ENCODE data around the gene ADGRG6.

The ADGRG6 gene

DNA sequence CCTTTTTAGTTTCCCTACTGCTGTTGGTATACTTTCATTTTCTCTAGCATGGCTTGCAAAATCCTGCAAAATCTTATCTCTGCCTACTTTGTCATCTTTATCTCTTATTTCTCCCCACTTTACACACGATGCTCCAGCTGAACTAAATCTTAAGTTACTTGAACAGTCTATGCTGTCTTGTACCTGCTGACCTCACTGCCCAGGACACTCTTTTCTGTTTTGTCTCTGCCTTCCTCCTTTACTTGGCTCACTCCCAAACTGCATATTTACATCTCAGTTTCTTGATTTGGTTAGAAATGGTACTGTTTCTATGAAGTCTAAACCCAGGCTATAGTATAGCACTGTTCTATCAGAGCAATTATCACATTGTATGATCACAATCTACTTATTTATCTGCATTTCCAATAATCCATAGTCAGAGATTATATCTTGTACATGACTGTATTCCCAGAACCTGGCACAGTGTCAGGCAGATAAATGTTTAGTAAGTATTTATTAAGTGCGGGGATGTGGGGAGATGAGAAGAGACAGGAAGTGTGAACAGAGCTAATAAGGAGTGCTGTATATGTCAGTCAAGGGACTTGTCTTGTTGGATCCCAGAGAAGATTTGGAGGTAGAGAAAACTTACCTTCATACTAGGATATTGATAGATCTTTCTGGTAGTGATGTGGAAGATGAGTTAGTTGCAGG lies 57.6 kb downstream of the ADGRG6 start:
- no peak overlapping the region for H3K27ac ChIP-seq
- H3K9ac ChIP-seq (ENCODE audit: insufficient read length) = no peak overlapping the region
- H3K36me3 ChIP-seq (ENCODE audit: insufficient read depth, low read length) = no peaks in the 10 kb centered on the region
- no peak overlapping the region for H3K4me3 ChIP-seq
- no peak for DNase-seq (ENCODE audit: low read depth, low spot score)
- TF ChIP-seq POLR2AphosphoS5 (IDR thresholded peaks at IDR 0.05; ENCODE audit: borderline replicate concordance, low read depth, low read length) (no peak), EZH2 (IDR thresholded peaks at IDR 0.05) (no peak), FOXP2 (optimal IDR thresholded peaks at IDR 0.05; ENCODE audit: control extremely low read depth, extremely low read length, insufficient read depth) (no peak)
- no peaks in the 10 kb centered on the region for H3K9me3 ChIP-seq (ENCODE audit: low read depth, low read length)

DNA sequence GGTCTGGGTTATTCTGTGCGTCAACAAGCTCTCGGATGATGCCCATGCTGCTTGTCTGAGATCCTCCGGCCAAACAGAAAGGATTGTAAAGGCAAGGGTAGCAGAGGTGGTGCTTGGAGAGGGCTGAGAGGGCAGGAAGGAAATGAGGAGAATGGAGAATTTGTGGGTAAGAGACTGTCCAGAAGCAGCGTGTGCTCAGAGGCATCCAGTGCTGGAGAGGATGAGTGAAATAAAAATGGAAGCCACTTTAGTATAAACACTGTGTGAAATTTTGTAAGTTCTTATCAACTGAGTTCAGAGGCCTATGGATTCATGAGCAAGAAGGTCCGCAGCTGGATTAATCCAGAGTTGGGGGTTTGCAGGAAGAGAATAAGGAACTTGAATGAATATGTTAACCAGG lies 59.5 kb downstream of the ADGRG6 start:
- no peak overlapping the region for H3K4me3 ChIP-seq
- H3K27ac ChIP-seq = no peak overlapping the region
- TF ChIP-seq POLR2AphosphoS5 (IDR thresholded peaks at IDR 0.05; ENCODE audit: borderline replicate concordance, low read depth, low read length) (no peak), EZH2 (IDR thresholded peaks at IDR 0.05) (no peak), FOXP2 (optimal IDR thresholded peaks at IDR 0.05; ENCODE audit: control extremely low read depth, extremely low read length, insufficient read depth) (no peak)
- no peak overlapping the region for H3K9ac ChIP-seq (ENCODE audit: insufficient read length)
- no peaks in the 10 kb centered on the region for H3K36me3 ChIP-seq (ENCODE audit: insufficient read depth, low read length)
- no peaks in the 10 kb centered on the region for H3K9me3 ChIP-seq (ENCODE audit: low read depth, low read length)
- DNase-seq (ENCODE audit: low read depth, low spot score) = no peak

DNA sequence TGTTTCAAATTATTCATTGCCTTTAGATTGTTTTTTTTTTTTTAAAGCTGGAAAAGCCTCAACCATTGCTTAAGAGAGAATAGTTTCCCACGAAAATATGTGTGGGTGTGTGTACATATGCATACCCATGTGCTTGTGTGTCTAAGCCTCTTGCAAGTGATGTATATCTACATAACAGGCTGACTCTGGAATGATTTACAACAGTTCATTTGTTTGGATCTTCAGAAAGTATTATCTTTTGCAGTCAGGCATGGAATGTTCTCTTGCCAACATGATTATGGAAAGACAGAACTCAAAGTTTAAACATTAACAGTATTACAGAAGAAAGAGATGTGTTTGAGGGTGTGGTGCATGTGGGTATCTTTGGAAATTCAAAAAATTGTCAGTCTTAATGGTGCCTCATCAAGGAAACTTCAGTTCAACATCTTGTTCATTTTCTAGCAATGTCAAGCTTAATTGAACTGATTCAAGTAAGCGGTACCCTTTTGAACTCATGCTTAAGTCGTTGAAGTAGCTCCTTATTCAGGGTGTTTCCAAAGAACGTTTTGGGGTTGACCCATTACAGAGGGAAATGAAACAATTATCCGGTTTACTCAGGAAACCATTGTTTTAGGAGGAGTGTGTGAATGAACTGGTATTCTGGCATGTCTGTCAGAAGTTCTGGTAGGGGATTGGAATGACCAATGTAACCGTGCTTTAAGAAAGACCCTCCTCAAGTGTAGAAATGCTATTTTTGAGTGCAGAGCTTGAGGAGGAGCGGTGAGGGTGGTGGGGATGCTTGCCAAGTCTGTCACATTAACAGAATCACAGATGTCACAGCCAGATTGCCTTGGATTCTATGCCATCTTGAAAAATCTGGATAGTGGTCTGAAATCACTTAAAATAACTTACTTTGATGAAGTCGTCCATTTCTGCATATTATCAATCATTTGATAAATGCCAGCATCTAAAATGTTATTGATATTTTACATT lies 60.3 kb downstream of the ADGRG6 start:
- Histone ChIP-seq H3K36me3 (ENCODE audit: insufficient read depth, low read length) (no peaks in the 10 kb centered on the region), H3K27ac (no peak overlapping the region), H3K4me3 (no peak overlapping the region), H3K9ac (ENCODE audit: insufficient read length) (no peak overlapping the region), H3K9me3 (ENCODE audit: low read depth, low read length) (no peaks in the 10 kb centered on the region)
- TF ChIP-seq FOXP2 (optimal IDR thresholded peaks at IDR 0.05; ENCODE audit: control extremely low read depth, extremely low read length, insufficient read depth) (no peak), EZH2 (IDR thresholded peaks at IDR 0.05) (no peak), POLR2AphosphoS5 (IDR thresholded peaks at IDR 0.05; ENCODE audit: borderline replicate concordance, low read depth, low read length) (no peak)
- no peak for DNase-seq (ENCODE audit: low read depth, low spot score)

DNA sequence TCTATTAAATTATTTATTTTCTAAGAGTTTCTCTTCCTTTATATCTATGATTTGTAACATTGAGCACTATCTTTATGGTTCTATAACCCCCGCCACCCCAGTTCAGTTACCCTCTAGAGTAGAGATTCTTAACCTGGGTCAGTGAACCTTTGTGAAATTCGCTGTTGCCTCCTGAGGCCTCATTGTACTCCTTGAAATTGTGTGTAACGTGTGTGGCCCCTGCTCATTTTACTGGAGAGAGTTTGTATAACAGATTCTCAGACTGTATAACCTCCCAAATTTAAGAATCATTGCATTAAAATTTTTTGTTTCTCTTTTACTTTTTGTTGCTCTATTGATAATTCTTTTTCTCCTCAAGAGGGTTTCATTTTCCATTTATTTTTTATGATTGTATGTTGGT lies 65.3 kb downstream of the ADGRG6 start:
- H3K4me3 ChIP-seq = no peak overlapping the region
- no peaks in the 10 kb centered on the region for H3K36me3 ChIP-seq (ENCODE audit: insufficient read depth, low read length)
- TF ChIP-seq FOXP2 (optimal IDR thresholded peaks at IDR 0.05; ENCODE audit: control extremely low read depth, extremely low read length, insufficient read depth) (no peak), EZH2 (IDR thresholded peaks at IDR 0.05) (no peak), POLR2AphosphoS5 (IDR thresholded peaks at IDR 0.05; ENCODE audit: borderline replicate concordance, low read depth, low read length) (no peak)
- no peak overlapping the region for H3K27ac ChIP-seq
- H3K9ac ChIP-seq (ENCODE audit: insufficient read length) = no peak overlapping the region
- DNase-seq (ENCODE audit: low read depth, low spot score) = no peak
- H3K9me3 ChIP-seq (ENCODE audit: low read depth, low read length) = no peaks in the 10 kb centered on the region

DNA sequence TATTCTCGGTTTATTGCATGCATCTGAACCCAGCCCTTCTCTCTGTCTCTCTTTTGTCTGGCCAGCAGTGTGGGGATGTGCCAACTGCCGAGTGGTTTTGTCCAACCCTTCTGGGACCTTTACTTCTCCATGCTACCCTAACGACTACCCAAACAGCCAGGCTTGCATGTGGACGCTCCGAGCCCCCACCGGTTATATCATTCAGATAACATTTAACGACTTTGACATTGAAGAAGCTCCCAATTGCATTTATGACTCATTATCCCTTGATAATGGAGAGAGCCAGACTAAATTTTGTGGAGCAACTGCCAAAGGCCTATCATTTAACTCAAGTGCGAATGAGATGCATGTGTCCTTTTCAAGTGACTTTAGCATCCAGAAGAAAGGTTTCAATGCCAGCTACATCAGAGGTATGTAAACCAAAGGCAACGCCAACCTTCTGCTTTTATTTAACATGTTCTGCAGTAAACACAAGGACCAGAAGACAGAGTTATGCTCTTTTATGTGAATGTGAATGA lies 65.8 kb downstream of the ADGRG6 start:
- no peak for DNase-seq (ENCODE audit: low read depth, low spot score)
- Histone ChIP-seq H3K9ac (ENCODE audit: insufficient read length) (no peak overlapping the region), H3K9me3 (ENCODE audit: low read depth, low read length) (no peaks in the 10 kb centered on the region), H3K4me3 (no peak overlapping the region), H3K27ac (no peak overlapping the region), H3K36me3 (ENCODE audit: insufficient read depth, low read length) (no peaks in the 10 kb centered on the region)
- TF ChIP-seq EZH2 (IDR thresholded peaks at IDR 0.05) = no peak
- no peak for TF ChIP-seq FOXP2 (optimal IDR thresholded peaks at IDR 0.05; ENCODE audit: control extremely low read depth, extremely low read length, insufficient read depth)
- TF ChIP-seq POLR2AphosphoS5 (IDR thresholded peaks at IDR 0.05; ENCODE audit: borderline replicate concordance, low read depth, low read length) = no peak

DNA sequence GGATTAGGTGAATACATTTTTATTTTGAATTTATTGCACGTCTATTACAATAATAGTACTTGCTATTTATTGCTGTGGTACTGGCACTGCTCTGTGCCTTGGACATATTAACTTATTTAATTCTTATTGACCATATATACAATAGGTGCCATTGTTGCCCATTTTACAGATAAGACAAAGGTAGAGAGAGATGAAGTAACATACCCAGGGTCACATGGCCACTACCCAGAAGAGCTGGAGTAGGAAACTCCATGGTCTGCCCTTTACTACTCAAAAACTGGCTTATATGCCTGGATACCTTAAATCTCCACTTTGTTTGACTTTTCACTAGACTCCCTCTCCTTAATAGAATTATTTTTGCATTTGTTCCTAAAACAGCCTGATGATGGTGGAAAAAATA lies 67.5 kb downstream of the ADGRG6 start:
- Histone ChIP-seq H3K9me3 (ENCODE audit: low read depth, low read length) (no peaks in the 10 kb centered on the region), H3K4me3 (no peak overlapping the region), H3K9ac (ENCODE audit: insufficient read length) (no peak overlapping the region), H3K27ac (no peak overlapping the region), H3K36me3 (ENCODE audit: insufficient read depth, low read length) (no peaks in the 10 kb centered on the region)
- TF ChIP-seq POLR2AphosphoS5 (IDR thresholded peaks at IDR 0.05; ENCODE audit: borderline replicate concordance, low read depth, low read length) = no peak
- TF ChIP-seq FOXP2 (optimal IDR thresholded peaks at IDR 0.05; ENCODE audit: control extremely low read depth, extremely low read length, insufficient read depth) = no peak
- DNase-seq (ENCODE audit: low read depth, low spot score) = no peak

DNA sequence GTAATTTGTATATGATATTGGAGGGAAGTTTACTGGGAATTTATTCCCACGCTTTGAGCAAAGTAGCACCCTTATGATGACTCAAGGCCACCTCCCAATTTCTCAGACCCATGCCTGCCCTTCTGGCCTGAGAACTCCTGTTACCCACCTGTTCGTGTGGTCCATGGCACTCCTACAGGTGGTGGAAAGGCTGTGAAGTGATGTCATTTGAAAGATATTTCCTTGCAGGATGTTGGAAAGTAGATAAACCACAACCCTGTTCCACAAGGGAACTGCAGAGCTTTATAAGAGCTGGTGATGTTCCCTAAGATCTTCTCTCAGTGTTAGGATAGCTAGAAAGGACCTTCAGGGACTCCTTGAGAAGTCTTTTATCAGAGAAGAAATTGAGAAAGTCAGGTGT lies 70.5 kb downstream of the ADGRG6 start:
- Histone ChIP-seq H3K9ac (ENCODE audit: insufficient read length) (no peak overlapping the region), H3K9me3 (ENCODE audit: low read depth, low read length) (no peaks in the 10 kb centered on the region), H3K4me3 (no peak overlapping the region), H3K27ac (no peak overlapping the region), H3K36me3 (ENCODE audit: insufficient read depth, low read length) (no peaks in the 10 kb centered on the region)
- DNase-seq (ENCODE audit: low read depth, low spot score) = no peak
- no peak for TF ChIP-seq FOXP2 (optimal IDR thresholded peaks at IDR 0.05; ENCODE audit: control extremely low read depth, extremely low read length, insufficient read depth)
- TF ChIP-seq EZH2 (IDR thresholded peaks at IDR 0.05) = no peak
- TF ChIP-seq POLR2AphosphoS5 (IDR thresholded peaks at IDR 0.05; ENCODE audit: borderline replicate concordance, low read depth, low read length) = no peak

Measured in SK-N-MC (cell line).